HepG2 (cell line): Measurements from ENCODE around the gene INSR. TPM values are rescaled to one million over a fixed set of nuclear protein-coding genes. Genes with fewer than 3 reads are reported as not detected.

Experiments used
- ATAC-seq: fragments of 200-7000 bp; cut with Tn5 transposase; 3 replicates; pipeline ENCODE4 v1.9.1; 2020; ENCODE audit warnings: mild to moderate bottlenecking, moderate library complexity
- BruUV-seq: library from RNA; stranded (reverse); fragments of 400-500 nt; replicated peaks from 2 replicates; lab custom pipeline; 2021; lab: Mats Ljungman, UMichigan
- CTCF ChIA-PET: fragments of 300-600 bp; formaldehyde crosslinking; extraction: SDS; loops from one replicate; lab custom pipeline; 2021; ENCODE audit warnings: low total read pairs, inconsistent platforms, low intra/inter-chr PET ratio; lab: Yijun Ruan, JAX
- POLR2A ChIA-PET: fragments of 350-600 bp; sonication (Branson Sonifier 250); formaldehyde crosslinking; loops from one replicate; lab custom pipeline; 2020; ENCODE audit warnings: antibody characterized with exemption, inconsistent platforms; lab: Yijun Ruan, JAX
- DNase-seq: peaks from one replicate; pipeline ENCODE4 v3.0.0-alpha.2; 2015; ENCODE audit warnings: low spot score
- FAIRE-seq: peaks from 3 replicates; lab custom pipeline; 2011; peaks lifted over from hg19 to GRCh38; lab: Jason Lieb, UNC
- H2AFZ ChIP-seq: one replicate; pipeline ENCODE4 v1.6.1; 2011; ENCODE audit warnings: low read length, inconsistent platforms
- H3K27ac ChIP-seq: fragments of 300-600 bp; 3 replicates; pipeline ENCODE4 v1.8.0; 2011; ENCODE audit warnings: mixed run types, mild to moderate bottlenecking, mixed read lengths, low read length, inconsistent platforms; ENCODE audit not compliant: insufficient read depth; ENCODE audit errors: extremely low read length
- H3K27me3 ChIP-seq, 2 experiments: fragments of 200-600 bp in 1 of 2; 2 replicates in 1 of 2; 3 replicates in 1 of 2; pipeline versions ENCODE4 v1.6.0 to v1.8.0; 2011; ENCODE audit warnings: low read length in 2 of 2, mild to moderate bottlenecking in 2 of 2, moderate library complexity in 2 of 2, inconsistent platforms in 1 of 2; ENCODE audit not compliant: insufficient read depth in 2 of 2, control insufficient read depth in 1 of 2
- H3K36me3 ChIP-seq, 2 experiments: fragments of 200-600 bp in 1 of 2; replicated peaks in 1 of 2; 2 replicates in 1 of 2; 3 replicates in 1 of 2; pipeline versions ENCODE4 v1.5.1 to v1.8.0; 2011; ENCODE audit warnings: low read length in 2 of 2, inconsistent platforms in 1 of 2; ENCODE audit not compliant: insufficient read depth in 2 of 2, control insufficient read depth in 1 of 2
- H3K4me1 ChIP-seq: 2 replicates; pipeline ENCODE4 v1.5.1; 2012; ENCODE audit warnings: low read length, inconsistent platforms; ENCODE audit not compliant: insufficient read depth
- H3K4me2 ChIP-seq: 2 replicates; pipeline ENCODE4 v1.6.0; 2011; ENCODE audit warnings: low read depth, low read length, inconsistent platforms
- H3K4me3 ChIP-seq, 3 experiments: fragments of 200-600 bp in 1 of 3; sonication (generic), shearing (Covaris generic) in 1 of 3; replicated peaks in 1 of 3; 2 replicates each; pipeline ENCODE4 v1.5.1; 2011 to 2016; ENCODE audit warnings: low read length in 3 of 3, inconsistent platforms in 2 of 3, low read depth in 2 of 3, mild to moderate bottlenecking in 2 of 3, control low read depth in 1 of 3, mixed read lengths in 1 of 3; ENCODE audit not compliant: insufficient read depth in 1 of 3
- H3K79me2 ChIP-seq: one replicate; pipeline ENCODE4 v1.6.1; 2011; ENCODE audit warnings: low read length, inconsistent platforms; ENCODE audit not compliant: insufficient read depth
- H3K9ac ChIP-seq: 2 replicates; pipeline ENCODE4 v1.6.0; 2011; ENCODE audit warnings: mild to moderate bottlenecking, low read depth, low read length, inconsistent platforms; ENCODE audit not compliant: insufficient read depth
- H3K9me3 ChIP-seq: 2 replicates; pipeline ENCODE4 v1.5.1; 2012; ENCODE audit warnings: mild to moderate bottlenecking, low read length
- H4K20me1 ChIP-seq: 2 replicates; pipeline ENCODE4 v1.6.0; 2011; ENCODE audit warnings: inconsistent platforms, mild to moderate bottlenecking, low read length, moderate library complexity; ENCODE audit not compliant: insufficient read depth
- HIVEP1 ChIP-seq: sonication (generic); formaldehyde crosslinking; IDR thresholded peaks from 2 replicates; pipeline ENCODE4 v1.4.0; 2020; ENCODE audit warnings: mild to moderate bottlenecking, missing genetic modification reagents
- HOXA7 ChIP-seq: sonication (generic); formaldehyde crosslinking; IDR thresholded peaks from 2 replicates; pipeline ENCODE4 v1.8.1; 2022; ENCODE audit warnings: mild to moderate bottlenecking, missing genetic modification reagents, moderate library complexity
- SPEN ChIP-seq: sonication (generic); formaldehyde crosslinking; IDR thresholded peaks from 2 replicates; pipeline ENCODE4 v1.5.1; 2020; ENCODE audit warnings: low read depth, mild to moderate bottlenecking, missing genetic modification reagents
- ZKSCAN5 ChIP-seq: sonication (generic); formaldehyde crosslinking; IDR thresholded peaks from 2 replicates; pipeline ENCODE4 v1.5.1; 2020; ENCODE audit warnings: mild to moderate bottlenecking, missing genetic modification reagents
- ZNF644 ChIP-seq: IDR thresholded peaks from 2 replicates; pipeline ENCODE4 v1.6.1; 2016; ENCODE audit warnings: low read depth
- ZNF772 ChIP-seq: sonication (generic); formaldehyde crosslinking; IDR thresholded peaks from 2 replicates; pipeline ENCODE4 v1.5.0; 2020; ENCODE audit warnings: mild to moderate bottlenecking, missing genetic modification reagents
- ZSCAN29 ChIP-seq: sonication (generic); formaldehyde crosslinking; conservative IDR thresholded peaks from 2 replicates; pipeline ENCODE4 v1.4.0; 2020; ENCODE audit warnings: mild to moderate bottlenecking, missing genetic modification reagents
- WGBS: methylation state at CpG from one replicate; pipeline ENCODE4 v1.1.6; 2017; ENCODE audit warnings: low lambda C conversion rate; 5-methylcytosine and 5-hydroxymethylcytosine counted together
- in situ Hi-C: cut with HindIII; loops from 2 replicates; pipeline ENCODE4 v1.10.0; 2017; ENCODE audit warnings: low pct_unique_long_range_greater_than_20kb; ENCODE audit not compliant: extremely low pct_ligation_motif_present
- intact Hi-C: fragments of 100-400 bp; cut with micrococcal nuclease; formaldehyde crosslinking; loops from one replicate; pipeline ENCODE4 v1.10.0; 2022; ENCODE audit not compliant: unreplicated experiment
- polyA plus RNA-seq, 8 experiments: library from polyadenylated mRNA; depleted of rRNA in 3 of 8; stranded (reverse) in 7 of 8; unstranded in 1 of 8; fragments of >200 nt; fragmentation: Illumina TruSeq in 4 of 8; extraction: Trizol in 4 of 8; gene quantifications; 2 replicates each; pipeline versions ENCODE4 v1.2.1 to v1.2.3, GENCODE V29; 2011 to 2016; ENCODE audit warnings: low read depth in 4 of 8, missing spikeins in 1 of 8, mixed read lengths in 1 of 8; ENCODE audit not compliant: insufficient read depth in 1 of 8
- total RNA-seq, 5 experiments: library from RNA; depleted of rRNA; stranded (reverse); fragments of >200 nt; fragmentation: Illumina TruSeq; extraction: Trizol; gene quantifications; 2 replicates each; pipeline ENCODE4 v1.2.3, GENCODE V29; 2016; ENCODE audit warnings: low read depth in 1 of 5
- TF ChIP-seq, protein P1 (sequence below): sonication (generic); formaldehyde crosslinking; IDR thresholded peaks from 2 replicates; pipeline ENCODE4 v1.9.0; 2021; ENCODE audit warnings: mild to moderate bottlenecking, missing genetic modification reagents

Gene INSR
- total and polyA plus RNA-seq, 2 of the 13 experiments (the other 11 are each of a cell fraction or from before 2014, with no cell fraction given) = 24.2 to 29.8 TPM

DNA sequence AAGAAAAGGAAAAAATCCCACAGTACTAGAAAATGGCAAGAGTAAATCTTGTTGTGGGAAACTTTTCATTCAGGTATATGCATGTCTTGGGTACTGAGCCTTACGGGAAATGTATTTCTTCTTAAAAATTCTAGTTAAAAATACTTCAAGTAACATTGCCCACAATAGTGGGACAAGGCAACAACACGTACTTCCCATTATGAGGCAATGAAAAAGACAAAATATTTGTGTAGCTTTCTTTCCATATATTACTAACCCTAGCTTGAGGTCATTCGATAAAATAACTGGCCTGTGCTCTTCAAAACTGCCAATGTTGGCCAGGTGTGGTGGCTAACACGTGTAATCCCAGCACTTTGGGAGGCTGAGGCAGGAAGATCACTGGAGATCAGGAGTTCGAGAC, 99.2 kb downstream of the INSR start:
- no peak overlapping the region for H2AFZ ChIP-seq
- no peak overlapping the region for H3K4me3 ChIP-seq
- peaks cover 37% of the 10 kb centered on the region for H3K4me1 ChIP-seq
- H3K4me2 ChIP-seq = no peak overlapping the region
- in situ Hi-C loops = loop anchor here (5.0 kb wide), 1 partner anchor 97 kb away; the partner anchor contains the start of gene INSR
- intact Hi-C loops = loop anchor here (5.0 kb wide), 1 partner anchor 147 kb away; no protein-coding TSS in a partner anchor
- TF ChIP-seq ZNF644 (CRISPR knock-in tag) (no peak), SPEN (CRISPR knock-in tag) (no peak), ZSCAN29 (CRISPR knock-in tag) (no peak), HOXA7 (CRISPR knock-in tag) (no peak), ZNF772 (CRISPR knock-in tag) (no peak), HIVEP1 (CRISPR knock-in tag) (no peak), ZKSCAN5 (CRISPR knock-in tag) (no peak)
- TF ChIP-seq, protein P1, sequence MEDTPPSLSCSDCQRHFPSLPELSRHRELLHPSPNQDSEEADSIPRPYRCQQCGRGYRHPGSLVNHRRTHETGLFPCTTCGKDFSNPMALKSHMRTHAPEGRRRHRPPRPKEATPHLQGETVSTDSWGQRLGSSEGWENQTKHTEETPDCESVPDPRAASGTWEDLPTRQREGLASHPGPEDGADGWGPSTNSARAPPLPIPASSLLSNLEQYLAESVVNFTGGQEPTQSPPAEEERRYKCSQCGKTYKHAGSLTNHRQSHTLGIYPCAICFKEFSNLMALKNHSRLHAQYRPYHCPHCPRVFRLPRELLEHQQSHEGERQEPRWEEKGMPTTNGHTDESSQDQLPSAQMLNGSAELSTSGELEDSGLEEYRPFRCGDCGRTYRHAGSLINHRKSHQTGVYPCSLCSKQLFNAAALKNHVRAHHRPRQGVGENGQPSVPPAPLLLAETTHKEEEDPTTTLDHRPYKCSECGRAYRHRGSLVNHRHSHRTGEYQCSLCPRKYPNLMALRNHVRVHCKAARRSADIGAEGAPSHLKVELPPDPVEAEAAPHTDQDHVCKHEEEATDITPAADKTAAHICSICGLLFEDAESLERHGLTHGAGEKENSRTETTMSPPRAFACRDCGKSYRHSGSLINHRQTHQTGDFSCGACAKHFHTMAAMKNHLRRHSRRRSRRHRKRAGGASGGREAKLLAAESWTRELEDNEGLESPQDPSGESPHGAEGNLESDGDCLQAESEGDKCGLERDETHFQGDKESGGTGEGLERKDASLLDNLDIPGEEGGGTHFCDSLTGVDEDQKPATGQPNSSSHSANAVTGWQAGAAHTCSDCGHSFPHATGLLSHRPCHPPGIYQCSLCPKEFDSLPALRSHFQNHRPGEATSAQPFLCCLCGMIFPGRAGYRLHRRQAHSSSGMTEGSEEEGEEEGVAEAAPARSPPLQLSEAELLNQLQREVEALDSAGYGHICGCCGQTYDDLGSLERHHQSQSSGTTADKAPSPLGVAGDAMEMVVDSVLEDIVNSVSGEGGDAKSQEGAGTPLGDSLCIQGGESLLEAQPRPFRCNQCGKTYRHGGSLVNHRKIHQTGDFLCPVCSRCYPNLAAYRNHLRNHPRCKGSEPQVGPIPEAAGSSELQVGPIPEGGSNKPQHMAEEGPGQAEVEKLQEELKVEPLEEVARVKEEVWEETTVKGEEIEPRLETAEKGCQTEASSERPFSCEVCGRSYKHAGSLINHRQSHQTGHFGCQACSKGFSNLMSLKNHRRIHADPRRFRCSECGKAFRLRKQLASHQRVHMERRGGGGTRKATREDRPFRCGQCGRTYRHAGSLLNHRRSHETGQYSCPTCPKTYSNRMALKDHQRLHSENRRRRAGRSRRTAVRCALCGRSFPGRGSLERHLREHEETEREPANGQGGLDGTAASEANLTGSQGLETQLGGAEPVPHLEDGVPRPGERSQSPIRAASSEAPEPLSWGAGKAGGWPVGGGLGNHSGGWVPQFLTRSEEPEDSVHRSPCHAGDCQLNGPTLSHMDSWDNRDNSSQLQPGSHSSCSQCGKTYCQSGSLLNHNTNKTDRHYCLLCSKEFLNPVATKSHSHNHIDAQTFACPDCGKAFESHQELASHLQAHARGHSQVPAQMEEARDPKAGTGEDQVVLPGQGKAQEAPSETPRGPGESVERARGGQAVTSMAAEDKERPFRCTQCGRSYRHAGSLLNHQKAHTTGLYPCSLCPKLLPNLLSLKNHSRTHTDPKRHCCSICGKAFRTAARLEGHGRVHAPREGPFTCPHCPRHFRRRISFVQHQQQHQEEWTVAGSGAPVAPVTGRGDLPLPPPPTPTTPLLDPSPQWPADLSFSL (CRISPR knock-in tag) = no peak
- H3K36me3 ChIP-seq = no peaks in the 10 kb centered on the region
- ATAC-seq (no peak), DNase-seq (no peak), FAIRE-seq (no peak)
- peaks cover 17% of the 10 kb centered on the region for H3K79me2 ChIP-seq
- H3K9me3 ChIP-seq = no peaks in the 10 kb centered on the region
- ChIA-PET CTCF (no interaction called here), POLR2A (no interaction called here)
- BruUV-seq = no TSS peak
- no peaks in the 10 kb centered on the region for H3K27me3 ChIP-seq
- no peak overlapping the region for H3K9ac ChIP-seq
- WGBS = 96% methylated on average over 5 of the region's 5 CpGs
- H4K20me1 ChIP-seq = no peaks in the 10 kb centered on the region
- H3K27ac ChIP-seq = no peak overlapping the region
